ENCODE results near the gene CHTF18. TPM values are rescaled to one million over a fixed set of nuclear protein-coding genes. Genes with fewer than 3 reads are reported as not detected.
"Not testable (repeated sequence)": the region's sequence is repeated elsewhere in the genome, so short reads cannot be mapped to it uniquely, and the experiment has no call there.

CHTF18 gene
- total and polyA plus RNA-seq, 9 of the 15 experiments (the other 6 are each of a cell fraction or from before 2014, with no cell fraction given), result 2.5 to 123 (median 17.0) TPM

DNA sequence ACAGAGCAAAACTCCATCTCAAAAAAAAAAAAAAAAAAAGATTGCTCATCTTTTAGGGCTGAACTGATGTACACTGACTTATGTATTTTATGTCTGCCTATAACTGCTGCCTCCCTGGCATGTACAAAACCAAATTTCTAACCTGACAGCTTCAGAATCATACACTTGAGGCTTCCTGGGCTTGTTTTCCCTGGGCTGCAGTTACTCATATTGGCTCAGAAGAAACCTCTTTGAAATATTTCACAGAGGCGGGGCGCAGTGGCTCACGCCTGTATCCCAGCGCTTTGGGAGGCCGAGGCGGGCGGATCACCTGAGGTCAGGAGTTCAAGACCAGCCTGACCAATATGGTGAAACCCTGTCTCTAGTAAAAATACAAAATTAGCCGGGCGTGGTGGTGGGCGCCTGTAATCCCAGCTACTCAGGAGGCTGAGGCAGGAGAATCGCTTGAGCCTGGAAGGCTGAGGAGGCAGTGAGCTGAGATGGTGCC lies 34.3 kb upstream of the CHTF18 start:
- ATAC-seq; H3K27me3 ChIP-seq (ENCODE audit: control insufficient read depth in 2 of 2, insufficient read depth in 2 of 2, low read length in 2 of 2); FAIRE-seq; H3K27ac ChIP-seq (ENCODE audit: extremely low read depth, low read depth, low read length); H3K9ac ChIP-seq (ENCODE audit: insufficient read depth in 1 of 2, low read depth in 2 of 2, low read length in 2 of 2); H4K20me1 ChIP-seq (replicated peaks; ENCODE audit: control insufficient read depth, insufficient read depth, low read length); intact Hi-C loops (cut with micrococcal nuclease); H3K9me3 ChIP-seq (replicated peaks; ENCODE audit: control insufficient read depth, insufficient read depth, low read depth, low read length); H3K36me3 ChIP-seq (ENCODE audit: control insufficient read depth, insufficient read depth, low read length); H3K4me3 ChIP-seq; CTCF ChIA-PET (ENCODE audit: low intra/inter-chr PET ratio); H3K9me1 ChIP-seq (ENCODE audit: control insufficient read depth, insufficient read depth, low read length); BruUV-seq (replicated peaks); H3K4me2 ChIP-seq (ENCODE audit: insufficient read depth, low read length); in situ Hi-C loops (cut with MboI); DNase-seq (ENCODE audit: extremely low read depth in 1 of 4, low spot score in 3 of 4); H3K79me2 ChIP-seq (ENCODE audit: control insufficient read depth, insufficient read depth, low read length); H2AFZ ChIP-seq (ENCODE audit: low read depth, low read length): not testable (repeated sequence)
- TF ChIP-seq ADNP (tag; IDR thresholded peaks at IDR 0.05) (peak; percentile 42; the same call in 1 of the 2 replicates), ZNF766 (CRISPR knock-in tag; conservative IDR thresholded peaks at IDR 0.05) (peak; percentile 65)
- POLR2A ChIA-PET, result interaction anchor here (1.1 to 1.5 kb wide), 2 partner anchors 18 to 19 kb away, joined by 4 read pairs; no protein-coding TSS in a partner anchor
- peaks cover 9 to 14% of the 10 kb centered on the region in 2 experiments; a peak in 4 of 5 replicates for H3K4me1 ChIP-seq (replicated peaks in 1 of 2; ENCODE audit: control insufficient read depth in 2 of 2, insufficient read depth in 2 of 2, low read length in 2 of 2)
- WGBS (ENCODE audit: insufficient coverage, low coverage, missing lambda C conversion rate), result 34% methylated on average over 8 of the region's 11 CpGs

DNA sequence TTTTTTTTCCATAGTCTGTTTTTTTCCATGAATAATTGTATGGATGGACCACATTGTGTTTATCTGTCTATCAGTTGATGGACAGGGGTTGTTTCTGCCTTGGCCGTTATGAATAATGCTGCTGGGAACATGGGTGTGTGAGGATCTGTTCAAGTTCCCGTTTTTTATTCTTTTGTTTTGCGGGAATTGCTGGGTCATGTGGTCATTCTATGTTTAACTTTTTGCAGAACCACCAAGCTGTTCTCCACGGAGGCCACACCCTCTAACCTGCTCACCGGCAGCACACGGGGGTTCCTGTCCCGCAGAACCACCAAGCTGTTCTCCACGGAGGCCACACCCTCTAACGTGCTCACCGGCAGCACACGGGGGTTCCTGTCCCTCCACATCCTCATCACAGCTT lies 33.8 kb upstream of the CHTF18 start:
- 2% methylated on average over 11 of the region's 11 CpGs for WGBS (ENCODE audit: insufficient coverage, low coverage, missing lambda C conversion rate)
- POLR2A ChIA-PET, result interaction anchor here (1.1 to 1.5 kb wide), 2 partner anchors 18 to 19 kb away, joined by 4 read pairs; no protein-coding TSS in a partner anchor
- Histone ChIP-seq H3K4me1 (replicated peaks in 1 of 2; ENCODE audit: control insufficient read depth in 2 of 2, insufficient read depth in 2 of 2, low read length in 2 of 2) (peaks cover 9 to 19% of the 10 kb centered on the region in 2 experiments; a peak in 4 of 5 replicates), H3K79me2 (ENCODE audit: control insufficient read depth, insufficient read depth, low read length) (no peaks in the 10 kb centered on the region), H2AFZ (ENCODE audit: low read depth, low read length) (peak overlapping the region; percentile 68), H3K9me3 (replicated peaks; ENCODE audit: control insufficient read depth, insufficient read depth, low read depth, low read length) (no peaks in the 10 kb centered on the region), H3K4me3 (no peak overlapping the region), H3K27me3 (ENCODE audit: control insufficient read depth in 2 of 2, insufficient read depth in 2 of 2, low read length in 2 of 2) (no peaks in the 10 kb centered on the region), H3K36me3 (ENCODE audit: control insufficient read depth, insufficient read depth, low read length) (no peaks in the 10 kb centered on the region), H3K9ac (ENCODE audit: insufficient read depth in 1 of 2, low read depth in 2 of 2, low read length in 2 of 2) (no peak overlapping the region; a peak in 1 of 4 replicates), H3K4me2 (ENCODE audit: insufficient read depth, low read length) (peak overlapping the region; percentile 49; the same call in 1 of the 2 replicates), H3K9me1 (ENCODE audit: control insufficient read depth, insufficient read depth, low read length) (no peaks in the 10 kb centered on the region), H4K20me1 (replicated peaks; ENCODE audit: control insufficient read depth, insufficient read depth, low read length) (no peaks in the 10 kb centered on the region), H3K27ac (ENCODE audit: extremely low read depth, low read depth, low read length) (no peak overlapping the region)
- no peak for DNase-seq (ENCODE audit: extremely low read depth in 1 of 4, low spot score in 3 of 4)
- FAIRE-seq, result no peak
- CTCF ChIA-PET (ENCODE audit: low intra/inter-chr PET ratio), result no interaction called here
- in situ Hi-C loops (cut with MboI), result no loop called here
- BruUV-seq (replicated peaks), result no TSS peak
- ATAC-seq, result no peak; the same call in 2 of the 3 replicates
- intact Hi-C loops (cut with micrococcal nuclease), result no loop called here
- TF ChIP-seq CCNT2 (IDR thresholded peaks at IDR 0.05; ENCODE audit: borderline replicate concordance, extremely low read depth, insufficient read length, low read depth, low read length) (no peak), MEIS2 (IDR thresholded peaks at IDR 0.05; ENCODE audit: partially characterized antibody) (peak; percentile 38), FOXM1 (IDR thresholded peaks at IDR 0.05; ENCODE audit: low read depth) (no peak), FOXM1 (CRISPR knock-in tag; IDR thresholded peaks at IDR 0.05; ENCODE audit: low read depth) (no peak), HCFC1 (IDR thresholded peaks at IDR 0.05; ENCODE audit: low read depth, low read length) (no peak), ZNF76 (CRISPR knock-in tag; IDR thresholded peaks at IDR 0.05; ENCODE audit: borderline replicate concordance) (no peak), NFE2 (IDR thresholded peaks at IDR 0.05; ENCODE audit: low read depth) (peak; percentile 38; the same call in 1 of the 2 replicates), CTBP1 (IDR thresholded peaks at IDR 0.05; ENCODE audit: borderline replicate concordance) (0 out of 2 replicates have a peak, but pooled peaks have one; percentile 26), ZNF445 (CRISPR knock-in tag; IDR thresholded peaks at IDR 0.05; ENCODE audit: low read depth) (no peak)
- TF ChIP-seq, protein P1, sequence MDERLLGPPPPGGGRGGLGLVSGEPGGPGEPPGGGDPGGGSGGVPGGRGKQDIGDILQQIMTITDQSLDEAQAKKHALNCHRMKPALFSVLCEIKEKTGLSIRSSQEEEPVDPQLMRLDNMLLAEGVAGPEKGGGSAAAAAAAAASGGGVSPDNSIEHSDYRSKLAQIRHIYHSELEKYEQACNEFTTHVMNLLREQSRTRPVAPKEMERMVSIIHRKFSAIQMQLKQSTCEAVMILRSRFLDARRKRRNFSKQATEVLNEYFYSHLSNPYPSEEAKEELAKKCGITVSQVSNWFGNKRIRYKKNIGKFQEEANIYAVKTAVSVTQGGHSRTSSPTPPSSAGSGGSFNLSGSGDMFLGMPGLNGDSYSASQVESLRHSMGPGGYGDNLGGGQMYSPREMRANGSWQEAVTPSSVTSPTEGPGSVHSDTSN (CRISPR knock-in tag; IDR thresholded peaks at IDR 0.05; ENCODE audit: low read depth), result peak; percentile 44; the same call in 1 of the 2 replicates
- TF ChIP-seq, protein P1 (tag; conservative IDR thresholded peaks at IDR 0.05; ENCODE audit: low read depth), result 0 out of 2 replicates have a peak, but pooled peaks have one; percentile 10
